GM12874 (cell line): Measurements from ENCODE around the gene CORO6.

Experiments
- CTCF ChIP-seq: IDR thresholded peaks from 2 replicates; pipeline ENCODE4 v1.5.1; 2011; ENCODE audit warnings: low read depth, mild to moderate bottlenecking, control low read depth, low read length, moderate library complexity; ENCODE audit not compliant: insufficient read depth

Gene CORO6

GRCh38 chr17:29616300-29617048, 6.2 kb downstream of the CORO6 start:
- TF ChIP-seq CTCF = no peak

- TF ChIP-seq CTCF = no peak
These were observed 7.0 kb downstream of the CORO6 start for GRCh38 chr17:29615492-29616299.

- no peak for TF ChIP-seq CTCF
These were observed 7.7 kb downstream of the CORO6 start for GRCh38 chr17:29615048-29615385.

GRCh38 chr17:29614349-29615047, 8.2 kb downstream of the CORO6 start:
- TF ChIP-seq CTCF = no peak

- TF ChIP-seq CTCF = no peak
These were observed 8.9 kb downstream of the CORO6 start for GRCh38 chr17:29613856-29614255.

GRCh38 chr17:29613352-29613837, 9.3 kb downstream of the CORO6 start:
- peak; percentile 94 for TF ChIP-seq CTCF
